Activated gamma-delta T cell treated with anti-CD3 and anti-CD28 coated beads, Interleukin-2, amount 50 U/mL, for 16 hours (primary cell): ENCODE results near the gene CMSS1.

ENCODE experiments used
- DNase-seq: peaks from one replicate; pipeline ENCODE4 v3.0.0-alpha.2; 2020; ENCODE audit warnings: low read depth

CMSS1 gene

DNA sequence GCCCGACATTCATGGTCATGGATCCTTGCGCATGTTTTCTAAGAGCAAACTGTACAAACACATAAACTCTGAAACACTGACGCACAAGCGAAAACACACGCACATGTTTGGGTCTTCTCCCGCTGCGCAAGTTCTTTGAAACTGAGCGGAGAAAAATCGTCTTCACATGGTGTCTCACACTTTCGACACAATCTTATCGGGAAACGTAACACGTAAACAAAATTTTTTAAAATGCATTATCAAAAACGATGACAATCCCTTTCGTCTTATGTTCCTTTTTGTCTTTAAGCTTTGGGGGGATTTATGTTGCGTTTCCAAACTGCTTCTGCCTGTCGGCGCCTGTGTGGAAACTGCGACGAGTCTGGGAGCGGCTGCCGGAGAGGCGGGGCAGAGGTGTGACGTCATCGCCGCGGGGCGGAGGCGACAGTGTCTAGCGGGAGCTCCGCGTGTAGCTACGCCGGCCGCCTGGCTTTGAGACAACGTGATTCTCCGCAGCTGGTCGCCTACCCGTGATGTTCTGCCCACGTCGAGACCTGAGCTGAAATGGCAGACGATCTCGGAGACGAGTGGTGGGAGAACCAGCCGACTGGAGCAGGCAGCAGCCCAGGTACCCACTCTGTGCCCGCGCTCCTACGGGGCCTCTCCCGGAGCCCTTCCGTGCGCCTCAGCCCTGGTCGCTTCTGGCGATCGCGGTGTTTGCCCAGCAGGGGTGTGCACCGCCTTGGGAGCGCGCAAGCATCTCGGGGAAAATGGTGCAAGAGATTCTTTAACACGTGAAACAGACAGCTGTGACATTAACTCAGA, at the start of gene CMSS1:
Gene CMSS1 (plus strand): TSS at position 426 of the 804 bp plus-strand sequence.
- peak; percentile 94 for DNase-seq

DNA sequence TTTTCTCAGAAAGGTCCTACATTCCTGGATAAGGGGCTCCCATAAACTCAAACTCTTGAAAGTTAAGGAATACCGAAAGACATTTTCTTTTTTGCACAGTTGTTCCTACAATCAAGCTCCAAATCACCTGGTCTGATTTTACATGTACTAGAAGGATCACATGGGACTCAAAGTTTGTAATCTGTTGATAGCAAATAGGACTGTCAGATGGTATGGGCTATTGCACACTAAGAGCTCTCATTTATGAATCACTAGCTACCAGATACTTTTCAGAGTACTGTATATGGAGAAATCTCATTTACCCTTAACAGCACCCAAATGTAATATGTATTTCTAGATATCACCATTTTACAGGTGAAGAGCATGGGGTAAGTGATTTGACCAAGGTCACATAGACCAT, 49.5 kb upstream of the CMSS1 start:
- no peak for DNase-seq

- no peak for DNase-seq
Observed at GRCh38 chr3:99768808-99769501, 48.7 kb upstream of the CMSS1 start.

DNA sequence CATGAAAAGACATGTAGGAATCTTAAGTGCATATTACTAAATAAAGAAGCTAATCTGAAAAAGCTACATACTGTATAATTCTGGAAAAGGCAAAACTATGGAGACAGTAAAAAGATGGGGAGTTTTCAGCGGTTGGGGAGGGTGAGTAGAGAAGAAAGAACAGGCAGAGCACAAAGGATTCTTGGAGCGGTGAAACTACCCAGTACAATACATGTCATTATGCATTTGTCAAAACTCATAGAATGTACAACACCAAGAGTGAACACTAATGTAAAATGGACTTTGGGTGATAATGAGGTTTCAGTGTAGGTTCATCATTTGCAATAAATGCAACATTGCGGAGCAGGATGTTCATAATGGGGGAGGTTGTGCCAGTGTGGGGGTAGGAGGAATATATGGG, 45.5 kb upstream of the CMSS1 start:
- no peak for DNase-seq

- DNase-seq: no peak
Observed at GRCh38 chr3:99772671-99773070, 45.0 kb upstream of the CMSS1 start.

DNA sequence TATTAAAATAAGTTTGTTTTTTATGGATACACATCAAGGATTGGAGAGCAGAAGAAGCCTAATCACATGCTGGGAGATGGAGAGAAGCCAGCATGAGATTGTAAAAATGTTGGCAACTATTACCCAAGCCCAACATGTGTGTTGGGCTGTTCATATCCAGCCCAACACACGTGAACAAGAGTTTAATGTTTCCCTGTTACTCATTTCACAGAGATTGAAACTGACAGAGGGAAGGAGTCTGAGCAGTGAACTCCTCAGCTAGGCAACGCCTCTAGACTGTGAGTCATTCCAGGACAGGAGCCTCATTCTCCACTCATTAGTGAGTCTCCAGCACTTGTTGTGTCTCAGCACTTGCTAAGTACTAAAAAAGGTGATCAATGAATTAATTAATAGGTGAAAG, 43.2 kb upstream of the CMSS1 start:
- DNase-seq: no peak

- no peak for DNase-seq
Observed at GRCh38 chr3:99776516-99777209, 41.0 kb upstream of the CMSS1 start.

DNA sequence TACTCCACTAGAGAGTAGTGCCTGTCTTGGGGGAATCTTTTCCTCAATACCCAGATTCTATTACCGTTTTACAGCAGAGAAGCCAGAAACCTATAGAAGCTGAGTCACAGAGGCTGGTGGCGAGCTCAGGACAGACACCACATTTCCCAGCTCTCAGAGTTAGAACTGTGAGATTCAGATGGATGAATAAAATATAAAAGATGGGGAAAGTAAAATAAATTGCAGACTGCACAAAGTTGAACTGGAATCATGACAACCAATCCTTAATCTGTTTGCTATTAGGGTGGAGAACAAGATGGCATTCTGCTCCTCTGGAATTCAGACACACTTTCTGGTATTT, 40.5 kb upstream of the CMSS1 start:
- DNase-seq: no peak

GRCh38 chr3:99777708-99778107, 40.0 kb upstream of the CMSS1 start:
- no peak for DNase-seq

DNA sequence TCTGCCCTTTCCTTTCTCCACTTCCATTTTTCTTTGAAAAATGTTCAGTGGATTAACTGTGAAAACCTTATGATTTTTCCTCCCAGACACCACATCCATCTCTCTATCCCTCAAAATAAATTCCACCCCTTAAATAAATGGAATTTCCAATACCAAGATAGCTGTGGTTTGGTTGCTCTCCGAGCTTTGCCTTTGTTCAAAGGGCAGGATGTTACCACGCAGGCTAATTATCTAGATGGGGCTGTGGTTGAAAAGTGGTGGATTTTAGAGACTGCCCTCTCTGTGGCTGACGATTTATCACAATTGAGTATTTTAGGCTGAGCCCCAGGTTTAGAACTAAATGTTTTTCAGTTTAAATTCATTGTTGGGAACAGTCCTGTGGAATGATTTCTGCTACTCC, 36.9 kb upstream of the CMSS1 start:
- no peak for DNase-seq

DNA sequence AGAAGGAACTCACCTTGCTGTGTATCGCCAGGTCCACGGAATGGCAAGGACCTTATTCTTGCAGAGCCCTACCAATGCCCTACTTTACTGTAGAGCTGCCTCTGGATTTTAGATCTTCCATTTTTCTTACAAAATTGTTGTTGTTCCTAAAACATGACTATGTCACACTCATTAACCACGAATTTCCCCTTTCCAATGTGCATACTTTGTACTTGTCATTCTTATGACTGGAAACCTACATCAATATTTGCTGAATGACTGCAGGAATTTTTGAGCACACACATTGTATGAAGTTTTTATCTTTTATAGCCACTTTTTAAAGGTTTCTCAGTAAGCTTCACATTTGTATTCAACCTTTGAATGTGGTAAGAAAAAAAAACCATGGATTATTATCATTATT, 35.9 kb upstream of the CMSS1 start:
- no peak for DNase-seq

DNA sequence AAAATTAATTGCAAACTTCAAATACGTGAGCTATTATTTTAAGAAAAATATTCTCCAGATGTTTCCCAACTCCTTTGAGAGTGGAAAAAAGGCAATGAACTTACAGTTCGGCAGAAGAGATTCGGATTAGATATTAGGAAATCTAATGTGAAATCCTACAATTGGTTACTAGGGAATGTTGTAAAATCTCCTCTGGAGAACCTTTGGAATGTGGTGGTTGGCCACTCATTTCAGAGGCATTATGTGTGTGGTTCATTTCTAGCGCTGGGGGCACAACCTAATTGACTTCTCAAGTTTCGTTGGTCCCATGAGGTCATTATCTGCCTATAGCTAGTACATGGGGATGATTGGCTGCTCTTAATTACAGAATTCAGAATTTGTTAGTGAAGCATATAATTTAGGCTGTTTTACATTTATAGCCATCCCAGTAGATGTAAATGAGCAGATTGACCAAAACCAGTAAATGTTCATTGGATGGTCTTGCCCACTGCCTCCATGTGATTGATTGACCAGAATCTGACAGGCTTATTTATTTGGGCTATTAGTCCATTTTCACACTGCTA, 34.6 kb upstream of the CMSS1 start:
- no peak for DNase-seq

DNA sequence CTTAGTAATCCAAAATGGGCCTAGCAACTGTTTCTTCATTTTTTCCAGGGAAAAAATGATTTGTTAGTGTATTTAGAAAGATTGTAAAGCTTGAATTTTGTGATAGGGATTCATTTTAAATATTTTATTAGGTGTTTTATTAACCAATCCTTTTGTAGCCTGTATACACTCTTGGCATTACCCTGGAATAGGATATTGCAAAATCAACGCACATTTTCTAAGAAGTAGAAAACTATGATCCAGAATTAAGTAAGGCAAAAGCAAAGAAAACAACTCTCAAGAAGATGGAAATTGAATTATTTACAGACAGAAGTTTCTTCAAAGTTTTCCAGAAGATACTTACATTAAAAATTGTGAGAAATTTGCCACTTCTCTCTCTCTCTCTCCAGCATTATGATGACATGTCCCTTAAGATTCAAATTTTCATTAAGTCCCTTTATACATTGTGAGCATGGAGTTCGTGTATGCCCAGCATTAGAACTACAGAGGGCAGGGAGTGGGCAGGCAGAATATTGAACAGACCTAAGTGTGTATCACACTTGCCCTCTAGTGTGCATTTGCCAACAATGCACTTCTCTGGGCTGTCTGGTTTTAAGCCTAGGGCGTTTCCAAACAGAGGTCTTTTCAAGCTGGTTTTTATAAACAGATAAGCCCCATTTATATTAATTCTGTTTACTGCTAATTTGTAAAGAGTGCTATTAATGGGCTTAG, 28.5 kb upstream of the CMSS1 start:
- no peak for DNase-seq

DNA sequence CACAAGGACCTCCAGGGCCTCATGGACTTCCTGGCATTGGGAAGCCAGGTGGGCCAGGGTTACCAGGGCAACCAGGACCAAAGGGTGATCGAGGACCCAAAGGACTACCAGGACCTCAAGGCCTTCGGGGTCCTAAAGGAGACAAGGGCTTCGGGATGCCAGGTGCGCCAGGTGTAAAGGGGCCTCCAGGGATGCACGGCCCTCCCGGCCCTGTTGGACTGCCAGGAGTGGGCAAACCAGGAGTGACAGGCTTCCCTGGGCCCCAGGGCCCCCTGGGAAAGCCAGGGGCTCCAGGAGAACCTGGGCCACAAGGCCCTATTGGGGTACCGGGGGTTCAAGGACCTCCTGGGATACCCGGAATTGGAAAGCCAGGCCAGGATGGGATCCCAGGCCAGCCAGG, 23.2 kb upstream of the CMSS1 start:
- DNase-seq: no peak

DNA sequence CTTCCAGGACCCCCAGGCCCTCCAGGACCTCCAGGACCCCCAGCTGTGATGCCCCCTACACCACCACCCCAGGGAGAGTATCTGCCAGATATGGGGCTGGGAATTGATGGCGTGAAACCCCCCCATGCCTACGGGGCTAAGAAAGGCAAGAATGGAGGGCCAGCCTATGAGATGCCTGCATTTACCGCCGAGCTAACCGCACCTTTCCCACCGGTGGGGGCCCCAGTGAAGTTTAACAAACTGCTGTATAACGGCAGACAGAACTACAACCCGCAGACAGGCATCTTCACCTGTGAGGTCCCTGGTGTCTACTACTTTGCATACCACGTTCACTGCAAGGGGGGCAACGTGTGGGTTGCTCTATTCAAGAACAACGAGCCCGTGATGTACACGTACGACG, 22.1 kb upstream of the CMSS1 start:
- DNase-seq: no peak

DNA sequence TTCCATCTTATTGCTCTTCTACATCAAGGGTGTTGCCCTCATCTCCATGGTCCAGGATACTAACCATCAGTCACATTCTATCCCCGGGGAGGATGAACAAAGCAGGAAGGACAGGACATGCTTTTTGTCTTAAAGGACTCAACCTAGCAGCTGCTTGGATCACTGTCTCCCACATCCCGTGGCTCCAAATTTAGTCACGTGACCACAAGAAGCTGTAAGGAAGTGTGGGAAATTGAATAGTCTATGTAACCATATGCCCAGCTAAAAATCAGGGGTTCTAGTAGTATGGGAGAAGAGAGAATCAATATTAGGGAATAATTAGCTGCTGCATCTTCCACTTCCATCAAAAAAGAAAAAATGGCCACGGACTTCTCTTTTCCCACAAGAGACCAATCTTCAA, 18.2 kb upstream of the CMSS1 start:
- no peak for DNase-seq

GRCh38 chr3:99803297-99803696, 14.4 kb upstream of the CMSS1 start:
- no peak for DNase-seq

GRCh38 chr3:99805160-99805559, 12.5 kb upstream of the CMSS1 start:
- no peak for DNase-seq

GRCh38 chr3:99808163-99808794, 9.4 kb upstream of the CMSS1 start:
- peak; percentile 7 for DNase-seq

GRCh38 chr3:99809565-99809964, 8.1 kb upstream of the CMSS1 start:
- no peak for DNase-seq

DNA sequence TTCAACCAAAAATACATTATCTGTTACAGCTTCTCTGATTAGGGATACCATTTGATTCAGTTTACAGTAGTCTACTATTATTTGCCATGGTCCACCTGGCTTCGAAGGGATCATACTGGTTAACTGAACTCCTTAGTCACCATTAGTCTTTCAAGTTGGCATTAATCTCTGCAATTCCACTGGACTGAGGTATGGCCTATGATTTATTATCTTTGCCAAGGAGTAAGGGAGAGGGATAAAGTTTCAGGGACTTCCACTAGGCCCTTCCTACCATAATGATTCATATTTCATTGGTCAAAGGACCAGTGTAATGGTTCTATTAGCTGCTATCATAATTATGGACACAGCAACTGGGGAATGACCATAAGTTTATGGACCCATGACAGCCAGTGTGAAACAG, 7.3 kb upstream of the CMSS1 start:
- no peak for DNase-seq

- DNase-seq: no peak
Observed at GRCh38 chr3:99817047-99817436, 620 bp upstream of the CMSS1 start.
